ENCODE data around the gene NEK10.

Gene NEK10

DNA sequence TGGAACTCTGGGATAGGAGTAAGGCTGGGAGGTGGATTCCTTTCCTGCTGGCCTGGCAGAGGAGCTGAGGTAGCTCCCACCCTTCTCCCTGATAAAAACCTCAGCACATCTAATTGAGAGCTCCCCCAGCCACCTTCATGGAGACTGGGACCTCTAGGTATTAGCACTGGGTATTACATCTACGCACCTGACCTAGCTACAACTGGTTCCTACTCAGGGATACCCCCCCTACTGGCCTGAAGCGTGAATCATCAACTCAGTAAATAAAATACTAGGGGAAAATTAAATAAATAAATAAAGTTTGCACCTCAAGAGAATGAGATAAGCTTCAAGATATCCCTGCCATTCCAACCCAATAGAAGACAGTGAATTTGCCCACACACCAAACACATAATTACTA, 140.4 kb downstream of the NEK10 start:
- peak; percentile 5 for DNase-seq (ENCODE audit: low read depth)

DNA sequence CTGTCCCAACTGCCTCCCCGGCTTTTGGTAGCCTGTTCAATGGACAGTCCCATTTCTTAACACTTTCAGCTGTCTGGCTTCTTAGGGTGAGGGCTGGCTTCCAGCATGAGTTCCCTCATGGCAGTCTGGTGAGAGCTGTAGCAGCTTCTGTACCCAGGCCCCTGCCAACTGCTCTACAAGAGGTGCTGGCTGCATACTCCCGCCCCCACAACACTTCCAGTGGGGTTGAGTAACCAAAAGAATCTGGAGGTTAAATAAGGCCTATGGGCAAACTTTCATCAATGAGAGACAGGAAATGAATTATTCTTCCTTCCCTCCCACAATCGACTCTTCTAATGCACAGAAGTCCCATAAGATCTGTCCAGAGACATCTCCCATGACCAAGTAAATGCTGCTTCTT, 145.0 kb downstream of the NEK10 start:
- DNase-seq (ENCODE audit: low read depth): peak; percentile 4

DNA sequence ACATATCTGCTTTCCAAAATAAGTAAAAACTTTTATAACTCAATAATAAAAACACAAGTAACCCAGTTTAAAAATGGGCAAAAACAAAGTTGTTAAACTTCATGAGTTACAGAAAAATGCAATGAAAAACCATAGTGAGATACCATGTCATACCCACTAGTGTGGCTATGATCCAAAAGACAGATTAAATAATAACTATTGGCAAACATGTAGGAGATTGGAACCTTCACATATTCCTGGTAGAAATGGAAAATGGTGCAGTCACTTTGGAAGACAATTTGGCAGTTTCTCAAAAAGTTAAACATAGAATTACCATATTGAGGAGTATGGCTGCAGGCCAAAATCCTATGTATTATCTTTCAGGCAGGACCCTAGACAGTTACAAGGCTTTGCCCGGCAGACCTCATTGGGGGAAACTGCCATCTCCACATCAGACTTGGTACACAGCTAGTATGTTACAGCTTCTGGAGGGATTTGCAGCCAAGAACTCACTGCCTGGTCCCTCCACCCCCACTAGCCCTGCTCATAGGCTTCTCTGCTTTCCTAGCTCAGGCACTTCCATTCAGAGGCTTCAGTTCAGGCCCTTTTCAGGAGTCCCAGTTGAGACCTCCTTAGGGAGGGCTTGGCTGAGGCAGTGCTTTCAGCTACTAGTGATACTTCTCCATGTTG, 147.8 kb downstream of the NEK10 start:
- DNase-seq (ENCODE audit: low read depth): no peak

DNA sequence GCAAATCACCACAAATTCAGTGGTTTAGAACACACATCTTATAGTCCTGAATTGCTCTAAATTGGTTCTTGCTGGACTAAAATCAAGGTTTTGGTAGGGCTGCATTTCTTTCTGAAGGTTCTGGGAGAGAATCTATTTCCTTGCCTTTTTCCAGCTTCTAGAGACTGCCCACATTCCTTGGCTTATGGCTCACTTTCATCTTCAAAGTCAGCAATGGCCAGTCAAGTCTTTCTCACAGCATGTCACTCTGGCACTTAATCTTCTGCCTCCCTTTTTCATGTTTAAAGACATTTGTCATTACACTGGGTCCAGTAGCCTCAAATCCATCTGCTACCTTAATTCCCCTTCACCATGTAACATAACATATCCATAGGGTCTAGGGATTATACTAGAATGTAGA, 149.0 kb downstream of the NEK10 start:
- no peak for DNase-seq (ENCODE audit: low read depth)

DNA sequence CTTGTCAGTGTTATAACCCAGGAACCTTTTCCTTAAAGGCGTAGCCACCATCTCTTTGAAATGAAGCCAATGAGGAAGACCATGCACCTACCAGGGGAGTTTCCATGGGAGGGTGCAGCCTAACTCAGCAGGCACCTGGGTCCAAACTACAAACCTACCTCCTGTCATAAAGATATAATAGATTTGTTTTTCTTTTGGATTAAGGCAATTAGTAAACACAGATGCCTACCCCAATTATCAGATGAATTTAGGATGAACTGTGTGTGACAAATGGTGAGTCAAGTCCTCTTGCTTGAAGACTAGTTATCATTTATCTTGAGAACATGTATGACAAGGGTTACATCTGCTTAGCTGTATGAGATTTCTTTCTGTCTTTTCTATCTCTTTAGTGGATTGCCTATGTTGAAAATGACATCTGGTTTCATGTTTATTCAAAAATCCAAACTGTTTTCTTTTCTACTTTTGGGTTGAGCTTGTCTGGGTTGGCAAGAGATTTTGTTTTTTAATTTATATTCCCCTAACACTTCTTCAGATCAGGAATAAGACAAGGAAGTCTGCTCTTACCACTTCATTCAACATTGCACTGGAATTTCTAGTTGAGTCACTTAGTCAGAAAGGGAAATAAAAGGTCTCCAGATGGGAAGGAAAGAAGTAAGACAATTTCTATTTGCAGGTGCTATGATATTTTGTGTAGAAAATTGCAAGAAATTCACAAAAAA, 149.9 kb downstream of the NEK10 start:
- no peak for DNase-seq (ENCODE audit: low read depth)

DNA sequence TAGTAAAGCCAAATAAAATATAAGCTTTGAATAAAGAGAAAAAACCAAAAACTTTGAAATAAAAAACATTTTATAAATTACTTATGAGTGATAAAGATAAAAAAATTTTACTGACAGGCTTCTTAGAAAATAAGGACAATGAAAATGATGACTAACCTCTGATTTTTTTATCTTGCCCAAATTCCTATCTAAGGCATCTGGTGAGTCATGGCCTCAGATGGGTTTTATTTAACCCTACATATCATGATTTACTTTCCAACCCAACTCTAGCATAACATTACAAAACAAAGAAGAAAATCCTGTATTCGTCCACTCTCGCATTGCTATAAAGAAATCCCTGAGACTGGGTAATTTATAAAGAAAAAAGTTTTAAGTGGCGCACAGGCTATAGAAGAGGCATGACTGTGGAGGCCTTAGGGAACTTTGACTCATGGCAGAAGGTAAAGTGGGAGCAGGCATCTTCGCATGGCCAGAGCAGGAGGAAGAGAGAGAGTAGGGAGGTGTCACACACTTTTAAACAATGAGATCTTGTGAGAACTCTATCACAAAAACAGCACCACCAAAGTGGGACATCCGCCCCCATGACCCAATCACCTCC, 152.1 kb downstream of the NEK10 start:
- peak; percentile 78 for DNase-seq (ENCODE audit: low read depth)

DNA sequence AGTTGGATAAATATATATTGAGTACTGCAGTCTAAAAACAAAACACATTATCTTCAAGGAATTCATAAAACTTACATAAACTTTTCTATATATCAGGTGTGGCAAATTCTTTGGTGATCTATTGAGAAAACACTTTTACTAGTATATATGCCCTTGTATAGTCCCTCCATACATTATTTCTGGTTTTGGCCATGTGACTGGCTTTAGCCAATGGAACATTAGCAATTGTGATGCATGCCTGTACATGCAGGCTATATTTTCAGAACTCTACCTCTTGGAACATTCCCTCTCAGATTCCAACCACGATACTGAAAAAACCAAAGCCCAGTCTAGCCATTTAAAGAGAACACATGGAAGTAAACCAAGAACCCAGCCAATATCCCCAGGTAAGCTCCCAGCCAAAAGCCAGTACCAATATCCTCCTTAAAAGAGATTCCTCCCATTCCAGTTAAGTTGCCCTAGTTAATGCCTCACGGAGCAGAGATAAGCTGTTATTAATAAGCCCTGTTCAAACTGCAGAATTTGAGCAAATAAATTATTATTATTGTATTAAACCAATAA, 152.8 kb downstream of the NEK10 start:
- DNase-seq (ENCODE audit: low read depth): no peak

DNA sequence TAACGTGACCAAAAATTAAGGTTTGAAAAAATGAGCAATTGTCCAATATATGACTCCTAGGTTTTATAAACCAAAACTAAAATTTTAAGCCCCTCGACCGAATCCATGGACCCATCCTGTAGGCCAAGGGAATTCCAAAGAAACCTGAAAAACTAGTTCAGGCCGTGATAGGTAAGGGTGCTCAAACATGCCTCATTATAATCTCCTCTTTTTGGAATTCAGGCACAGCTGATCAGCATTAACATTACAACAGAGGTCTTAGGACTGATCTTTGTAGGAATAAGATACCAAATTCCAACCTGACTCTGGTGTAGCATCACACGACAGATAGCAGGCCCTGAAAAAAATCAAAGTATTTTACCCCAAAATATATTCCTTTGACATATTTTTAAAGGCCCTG, 155.7 kb downstream of the NEK10 start:
- DNase-seq (ENCODE audit: low read depth): no peak

DNA sequence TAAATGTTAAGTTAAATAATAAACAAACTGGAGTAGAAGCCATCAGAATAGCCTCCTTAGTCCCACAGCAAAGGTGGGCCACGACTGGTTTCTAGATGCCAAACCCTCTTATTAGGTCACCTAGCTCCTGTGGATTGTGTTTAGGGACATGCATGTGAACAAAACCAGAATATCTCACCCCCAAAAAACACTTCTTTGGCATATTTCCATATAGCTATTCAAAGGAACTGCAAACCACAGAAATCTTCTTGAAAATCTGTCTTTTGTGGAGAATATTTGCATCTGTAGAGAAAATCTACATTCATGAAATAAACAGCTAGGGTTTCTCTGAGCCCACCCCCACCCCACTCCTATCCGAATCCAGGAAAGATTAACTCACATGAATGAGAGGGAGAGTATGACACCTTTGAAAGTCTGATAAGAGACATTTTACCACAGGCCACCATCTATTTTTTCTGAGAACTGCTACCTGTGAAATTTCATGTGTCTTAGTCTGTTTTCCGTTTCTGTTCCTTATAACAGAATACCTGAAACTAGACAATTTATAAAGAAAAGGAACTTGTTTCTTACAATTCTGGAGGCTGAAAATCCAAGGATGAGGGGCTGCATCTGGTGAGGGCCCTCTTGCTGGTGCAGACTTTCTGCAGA, 159.4 kb downstream of the NEK10 start:
- no peak for DNase-seq (ENCODE audit: low read depth)

DNA sequence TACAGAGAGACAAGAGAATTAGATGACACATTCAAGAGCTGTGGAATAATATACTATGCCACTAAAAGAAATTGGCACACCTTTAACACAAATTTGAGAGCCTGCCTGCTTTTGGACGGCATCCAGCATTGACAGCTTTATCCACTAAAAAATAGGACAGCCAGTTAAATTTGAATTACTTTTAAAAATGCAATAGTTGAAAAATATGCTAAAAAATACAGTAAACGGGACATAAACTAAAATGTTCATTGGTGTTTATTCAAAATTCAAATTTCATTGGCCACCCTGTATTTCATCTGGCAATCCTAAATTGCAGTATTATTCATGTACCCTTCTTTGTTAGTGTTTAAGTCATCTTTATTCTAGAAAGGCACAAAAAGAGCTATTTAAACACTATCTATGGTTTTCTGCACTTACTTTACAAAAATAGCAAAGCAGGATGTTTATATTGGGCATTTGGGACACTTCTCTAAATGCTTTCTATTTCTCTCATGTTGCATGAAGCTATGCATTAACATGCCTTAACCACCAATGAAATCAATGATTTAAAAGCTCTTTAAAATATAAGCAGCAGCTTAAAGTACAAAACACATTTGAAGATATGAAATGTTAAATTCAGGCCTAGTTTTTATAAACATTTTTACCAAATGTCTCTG, 160.1 kb downstream of the NEK10 start:
- DNase-seq (ENCODE audit: low read depth): no peak

DNA sequence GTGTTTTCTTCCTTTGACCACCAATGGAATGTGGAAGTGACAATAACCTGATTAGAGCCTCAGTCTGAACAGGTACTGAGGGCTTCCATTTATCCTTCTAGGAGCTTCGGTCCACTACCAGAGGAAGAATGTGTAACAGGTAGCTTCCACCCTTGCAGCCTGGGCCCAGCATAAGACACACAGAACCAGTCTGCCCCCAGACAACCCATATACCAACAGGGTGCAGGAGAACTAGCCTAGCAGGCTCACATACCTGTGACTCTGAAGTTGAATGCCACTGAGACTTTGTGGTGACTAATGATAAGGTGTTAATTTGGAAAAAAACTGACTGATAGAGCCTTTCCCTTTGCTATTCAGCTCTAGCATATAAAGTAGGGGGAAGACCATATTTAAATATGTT, 166.2 kb downstream of the NEK10 start:
- DNase-seq (ENCODE audit: low read depth): no peak

DNA sequence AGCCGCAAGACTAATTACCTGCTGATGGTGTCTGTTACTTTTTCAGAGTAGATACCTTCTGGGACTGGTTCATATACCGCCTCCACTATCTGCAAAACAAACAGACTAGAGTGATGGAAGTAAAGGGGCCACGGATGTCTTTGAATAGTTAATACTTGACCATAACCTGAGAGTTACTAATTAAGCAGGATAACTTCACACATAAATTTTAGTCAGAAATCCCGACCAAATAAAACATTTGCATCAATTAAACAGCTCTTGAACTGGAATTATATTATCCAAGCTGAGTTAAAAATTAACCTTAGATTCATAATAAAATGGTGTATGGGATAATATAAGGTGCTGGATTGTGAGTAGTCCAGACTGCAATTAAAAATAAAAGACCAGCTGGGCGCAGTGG, 167.7 kb downstream of the NEK10 start:
- no peak for DNase-seq (ENCODE audit: low read depth)

DNA sequence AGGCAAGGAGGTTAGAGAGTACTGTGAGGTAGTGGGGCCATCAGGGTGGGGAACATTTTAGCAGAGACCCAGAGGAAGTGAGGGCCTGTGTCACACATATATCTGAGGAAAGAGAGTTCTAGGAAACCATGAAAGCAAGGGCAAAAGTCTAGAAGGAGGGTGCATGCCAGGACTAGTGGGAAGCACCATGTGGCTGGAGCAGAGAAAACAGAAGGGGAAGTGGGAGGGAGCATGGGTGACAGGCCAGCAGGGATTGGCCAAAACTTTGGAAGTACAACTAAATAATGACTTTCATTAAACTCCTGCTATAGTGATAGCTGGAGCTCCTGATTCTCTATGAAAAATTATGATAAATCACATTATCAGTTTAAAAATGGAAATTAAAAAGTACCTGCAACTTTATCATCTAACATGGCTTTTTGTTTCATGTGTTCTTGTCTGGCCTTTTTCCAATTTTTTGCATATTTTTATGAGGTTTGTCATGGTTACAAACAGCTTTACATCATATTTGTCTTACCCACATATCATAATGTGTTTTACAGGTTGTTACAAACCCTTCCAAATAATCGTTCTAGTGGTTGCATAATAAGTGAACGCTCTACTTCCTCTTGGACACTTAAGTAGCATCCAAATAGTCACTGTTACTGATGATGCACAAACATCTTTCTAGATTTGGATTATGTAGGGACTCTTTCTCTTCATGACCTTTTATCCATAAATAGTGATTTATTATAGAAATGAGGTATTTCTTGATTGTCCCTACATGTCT, 168.3 kb downstream of the NEK10 start:
- no peak for DNase-seq (ENCODE audit: low read depth)

DNA sequence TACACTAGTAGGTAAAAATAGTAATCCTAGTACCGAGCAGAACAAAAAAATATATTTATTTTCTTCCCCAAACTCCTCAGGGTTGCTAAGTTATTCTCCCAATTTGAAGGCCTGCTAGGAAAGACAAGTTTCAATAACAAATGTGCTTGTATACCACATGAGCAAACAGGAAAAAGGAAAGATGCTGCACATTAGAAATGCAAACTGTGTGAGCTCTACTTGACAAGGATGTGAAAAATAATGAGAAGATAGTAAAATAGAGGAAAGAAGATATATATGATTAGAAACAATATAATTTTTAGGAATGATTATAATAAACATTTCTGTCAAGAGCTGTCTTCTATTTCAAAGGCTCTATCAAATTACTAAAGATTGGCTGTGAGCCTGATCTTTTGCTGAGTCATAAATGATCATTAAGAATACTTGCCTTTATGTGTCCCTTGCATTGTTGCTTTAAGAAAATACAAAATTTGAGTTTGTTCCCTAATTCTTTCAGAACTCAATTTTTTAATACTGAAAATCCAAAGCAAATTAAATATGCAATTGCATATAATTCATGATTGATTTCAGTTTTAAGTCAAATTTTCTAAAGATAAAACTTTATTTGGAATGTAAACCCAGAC, 174.2 kb downstream of the NEK10 start:
- DNase-seq (ENCODE audit: low read depth): no peak

DNA sequence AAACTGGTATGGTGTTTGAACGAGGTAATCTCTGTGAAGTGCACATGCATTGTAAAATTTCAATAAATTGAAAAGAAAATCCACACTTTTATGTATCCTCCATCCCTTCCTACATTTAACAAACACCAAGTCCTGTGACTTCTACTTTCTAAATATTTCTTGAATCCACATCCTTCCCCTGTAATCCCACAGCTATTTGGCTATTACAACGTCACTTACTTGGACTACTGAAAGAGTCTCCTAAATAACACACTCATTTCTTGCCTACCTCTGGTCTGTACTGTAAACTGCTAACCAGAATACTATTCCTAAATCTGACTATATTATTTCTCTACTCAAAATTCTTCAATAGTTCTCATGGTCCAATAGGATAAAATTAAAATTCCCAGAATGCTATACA, 176.1 kb downstream of the NEK10 start:
- DNase-seq (ENCODE audit: low read depth): no peak

DNA sequence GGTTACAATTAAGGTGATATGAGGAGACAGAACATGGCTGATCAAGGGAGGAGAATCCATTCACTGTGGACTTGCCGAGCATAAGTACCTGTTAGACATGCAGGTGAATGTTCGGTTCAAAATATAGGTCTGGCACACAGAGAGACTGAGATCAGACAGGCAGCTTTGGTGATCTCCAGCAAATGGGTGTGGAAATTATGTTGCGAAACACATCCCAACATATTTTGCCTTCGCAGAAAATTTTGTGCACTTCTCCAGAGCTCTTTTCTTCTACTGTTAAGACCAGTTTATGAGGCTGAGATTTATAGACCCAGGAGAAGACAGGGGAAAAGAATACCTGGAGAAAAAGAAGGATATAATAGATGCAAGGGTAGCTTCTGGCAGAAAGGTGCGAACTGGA, 183.2 kb downstream of the NEK10 start:
- DNase-seq (ENCODE audit: low read depth): peak; percentile 11

DNA sequence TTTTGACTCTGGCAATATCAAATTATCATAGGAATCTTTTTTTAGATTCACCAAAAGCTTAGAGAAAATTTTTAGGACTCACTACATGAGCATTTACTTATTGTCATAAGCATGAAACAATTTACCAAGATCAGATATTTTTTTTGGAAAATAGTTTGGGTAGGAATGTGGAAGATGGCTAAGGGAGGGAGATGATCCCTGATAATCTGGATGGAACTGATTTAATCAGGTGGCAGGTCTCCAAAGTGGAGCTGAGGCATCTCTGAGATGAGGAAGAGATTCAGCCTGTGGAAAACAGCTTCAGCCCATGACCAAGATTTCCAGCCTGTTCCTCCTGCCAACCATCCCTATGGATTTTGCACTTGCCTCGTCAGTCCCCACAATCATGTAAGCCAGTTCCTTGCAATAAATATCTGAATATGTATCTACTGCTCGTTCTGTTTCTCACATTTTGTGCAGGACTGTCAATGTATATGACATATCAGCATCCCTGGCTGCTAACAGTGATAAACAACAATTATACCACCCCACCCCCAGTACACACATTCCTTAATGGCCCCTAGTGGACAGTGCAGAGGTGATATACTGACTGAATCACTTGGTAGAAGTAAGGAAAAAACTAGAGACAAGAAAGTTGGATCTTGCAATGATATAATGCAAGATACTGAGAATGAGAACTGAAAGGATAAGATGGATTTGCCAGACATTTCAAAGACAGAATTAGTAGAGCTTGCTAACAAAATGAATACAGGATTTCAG, 183.8 kb downstream of the NEK10 start:
- no peak for DNase-seq (ENCODE audit: low read depth)

DNA sequence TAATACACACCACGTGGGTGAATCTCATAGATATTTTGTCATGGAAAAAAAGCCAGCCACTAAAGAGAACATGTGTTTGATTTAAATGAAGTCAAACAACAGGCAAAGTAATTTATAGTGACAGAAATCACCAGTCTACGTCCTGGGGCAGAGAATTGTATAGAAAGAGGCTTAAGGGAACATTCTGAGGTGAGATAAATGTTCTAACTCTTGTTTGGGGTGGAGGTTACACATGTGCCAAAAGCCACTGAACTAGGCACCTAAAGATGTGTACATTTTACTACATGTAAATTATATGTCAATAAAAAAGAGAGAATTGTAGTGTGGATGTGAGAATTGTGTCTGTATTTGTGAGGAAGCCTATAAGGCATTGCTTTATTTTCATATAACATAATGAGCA, 184.9 kb downstream of the NEK10 start:
- DNase-seq (ENCODE audit: low read depth): no peak

DNA sequence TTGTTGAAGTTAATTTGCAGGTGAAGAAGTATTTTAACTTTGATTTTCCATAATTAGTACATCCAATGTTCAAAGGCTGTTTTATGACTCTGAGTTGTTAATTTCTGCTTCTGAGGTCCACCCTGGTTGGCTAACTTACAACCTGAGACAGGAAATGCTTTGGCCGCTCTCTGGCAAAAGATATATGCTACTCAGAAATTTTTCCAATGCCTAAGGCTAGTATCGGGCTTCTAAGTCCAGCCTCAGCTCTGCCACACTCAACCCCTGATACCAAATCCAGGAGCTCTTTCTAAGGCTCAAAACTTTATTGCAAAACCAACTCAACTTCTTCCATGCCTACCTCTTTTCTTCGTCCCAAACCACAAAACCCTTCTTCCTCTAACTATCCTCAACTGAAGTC, 192.9 kb downstream of the NEK10 start:
- no peak for DNase-seq (ENCODE audit: low read depth)

DNA sequence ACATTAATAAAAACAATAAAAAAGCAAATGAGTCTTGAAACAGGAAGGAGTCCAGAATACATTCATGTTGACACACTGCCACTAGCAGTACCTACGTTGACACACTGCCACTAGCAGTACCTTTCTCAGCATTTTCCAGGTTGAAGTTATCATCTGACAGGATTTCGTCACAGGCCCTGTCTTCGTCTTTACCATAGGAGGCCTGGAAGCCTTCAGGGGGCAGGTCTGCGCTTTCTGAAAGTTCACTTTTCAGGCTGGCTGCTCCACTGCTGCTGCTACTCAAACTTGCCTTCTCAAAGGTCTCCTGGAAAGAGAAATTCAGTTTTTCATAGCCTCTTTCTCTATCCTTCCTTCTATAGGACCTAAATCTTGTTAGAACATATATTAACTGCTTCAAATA, 194.7 kb downstream of the NEK10 start:
- DNase-seq (ENCODE audit: low read depth): no peak

All from amniotic epithelial cell (primary cell).